ENCODE results near the gene GLT8D2. TPM values are rescaled to one million over a fixed set of nuclear protein-coding genes. Genes with fewer than 3 reads are reported as not detected.

GLT8D2 gene, protein sequence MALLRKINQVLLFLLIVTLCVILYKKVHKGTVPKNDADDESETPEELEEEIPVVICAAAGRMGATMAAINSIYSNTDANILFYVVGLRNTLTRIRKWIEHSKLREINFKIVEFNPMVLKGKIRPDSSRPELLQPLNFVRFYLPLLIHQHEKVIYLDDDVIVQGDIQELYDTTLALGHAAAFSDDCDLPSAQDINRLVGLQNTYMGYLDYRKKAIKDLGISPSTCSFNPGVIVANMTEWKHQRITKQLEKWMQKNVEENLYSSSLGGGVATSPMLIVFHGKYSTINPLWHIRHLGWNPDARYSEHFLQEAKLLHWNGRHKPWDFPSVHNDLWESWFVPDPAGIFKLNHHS
- not detected in 2 replicates for total RNA-seq
- total RNA-seq (2013), result 1.7 TPM
- polyA plus RNA-seq, result 0.09 TPM in 1 of 2 replicates, not detected in the other
- not detected in 2 replicates for polyA minus RNA-seq

GRCh38 chr12:104049903-104050356, at the start of gene GLT8D2:
GLT8D2 (minus strand) TSS chr12:104050187; CDS start chr12:104019648, 30,539 bp downstream.
- ATAC-seq (ENCODE audit: low read depth) (no peak), DNase-seq (no peak)
- Histone ChIP-seq H3K9ac (ENCODE audit: low read length) (no peak within 1 kb of the TSS), H3K36me3 (replicated peaks in 1 of 2; ENCODE audit: control extremely low read depth in 1 of 2, control insufficient read depth in 1 of 2, extremely low read depth in 1 of 2, insufficient read depth in 2 of 2, low read length in 1 of 2) (no peaks in the 10 kb centered on the region), H3K79me2 (ENCODE audit: control insufficient read depth, insufficient read depth, low read length) (no peaks in the 10 kb centered on the region), H3K4me1 (ENCODE audit: control insufficient read depth in 2 of 2, insufficient read depth in 2 of 2, low read length in 2 of 2) (peaks cover 5 to 8% of the 10 kb centered on the region in 2 donors), H2AFZ (ENCODE audit: insufficient read depth, low read depth, low read length, poor library complexity, severe bottlenecking) (peak within 1 kb of the TSS; percentile 47), H3K9me3 (ENCODE audit: control extremely low read depth in 1 of 3, control insufficient read depth in 2 of 3, insufficient read depth in 1 of 3, low read length in 2 of 3) (no peaks in the 10 kb centered on the region), H3K4me2 (replicated peaks; ENCODE audit: low read depth, low read length, poor library complexity, severe bottlenecking) (peak within 1 kb of the TSS; percentile 40), H3K4me3 (ENCODE audit: control extremely low read depth in 1 of 5, extremely low read depth in 1 of 5, insufficient read depth in 1 of 5, low read depth in 2 of 5, low read length in 4 of 5) (no peak within 1 kb of the TSS), H3K27me3 (replicated peaks in 1 of 4; ENCODE audit: control extremely low read depth in 1 of 4, control insufficient read depth in 3 of 4, insufficient read depth in 4 of 4, low read length in 3 of 4) (peaks cover 0 to 22% (median 15%) of the 10 kb centered on the region in 4 experiments), H4K20me1 (ENCODE audit: control insufficient read depth, insufficient read depth, low read length, poor library complexity, severe bottlenecking) (no peaks in the 10 kb centered on the region), H3K27ac (ENCODE audit: low read length in 2 of 2) (no peak within 1 kb of the TSS)
- TF ChIP-seq, protein P1, sequence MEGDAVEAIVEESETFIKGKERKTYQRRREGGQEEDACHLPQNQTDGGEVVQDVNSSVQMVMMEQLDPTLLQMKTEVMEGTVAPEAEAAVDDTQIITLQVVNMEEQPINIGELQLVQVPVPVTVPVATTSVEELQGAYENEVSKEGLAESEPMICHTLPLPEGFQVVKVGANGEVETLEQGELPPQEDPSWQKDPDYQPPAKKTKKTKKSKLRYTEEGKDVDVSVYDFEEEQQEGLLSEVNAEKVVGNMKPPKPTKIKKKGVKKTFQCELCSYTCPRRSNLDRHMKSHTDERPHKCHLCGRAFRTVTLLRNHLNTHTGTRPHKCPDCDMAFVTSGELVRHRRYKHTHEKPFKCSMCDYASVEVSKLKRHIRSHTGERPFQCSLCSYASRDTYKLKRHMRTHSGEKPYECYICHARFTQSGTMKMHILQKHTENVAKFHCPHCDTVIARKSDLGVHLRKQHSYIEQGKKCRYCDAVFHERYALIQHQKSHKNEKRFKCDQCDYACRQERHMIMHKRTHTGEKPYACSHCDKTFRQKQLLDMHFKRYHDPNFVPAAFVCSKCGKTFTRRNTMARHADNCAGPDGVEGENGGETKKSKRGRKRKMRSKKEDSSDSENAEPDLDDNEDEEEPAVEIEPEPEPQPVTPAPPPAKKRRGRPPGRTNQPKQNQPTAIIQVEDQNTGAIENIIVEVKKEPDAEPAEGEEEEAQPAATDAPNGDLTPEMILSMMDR (IDR thresholded peaks at IDR 0.05), result no peak
- no peak for TF ChIP-seq EZH2 (IDR thresholded peaks at IDR 0.05; ENCODE audit: borderline replicate concordance, insufficient read depth, low read depth, low read length, poor library complexity, severe bottlenecking)
- Mint-ChIP-seq H3K27me3 (peaks cover 40% of the 10 kb centered on the region), H3K9me3 (ENCODE audit: insufficient read depth) (no peaks in the 10 kb centered on the region), H3K4me3 (no peak within 1 kb of the TSS), H3K4me1 (peaks cover 6% of the 10 kb centered on the region), H3K27ac (no peak within 1 kb of the TSS)
- ChIA-PET POLR2A (no interaction called here), CTCF (no interaction called here)
- intact Hi-C loops (cut with micrococcal nuclease), result no loop called here
- WGBS (ENCODE audit: insufficient coverage), result 9% methylated on average over 22 of the region's 24 CpGs

GRCh38 chr12:104097954-104098353, 48.0 kb upstream of the GLT8D2 start:
- Mint-ChIP-seq H3K27ac (no peak overlapping the region), H3K27me3 (no peaks in the 10 kb centered on the region), H3K4me1 (no peaks in the 10 kb centered on the region), H3K4me3 (no peak overlapping the region), H3K9me3 (ENCODE audit: insufficient read depth) (no peaks in the 10 kb centered on the region)
- Histone ChIP-seq H3K4me1 (ENCODE audit: control insufficient read depth in 2 of 2, insufficient read depth in 2 of 2, low read length in 2 of 2) (no peaks in the 10 kb centered on the region), H3K4me2 (replicated peaks; ENCODE audit: low read depth, low read length, poor library complexity, severe bottlenecking) (no peak overlapping the region), H3K9ac (ENCODE audit: low read length) (no peak overlapping the region), H3K9me3 (ENCODE audit: control extremely low read depth in 1 of 3, control insufficient read depth in 2 of 3, insufficient read depth in 1 of 3, low read length in 2 of 3) (no peaks in the 10 kb centered on the region), H3K36me3 (replicated peaks in 1 of 2; ENCODE audit: control extremely low read depth in 1 of 2, control insufficient read depth in 1 of 2, extremely low read depth in 1 of 2, insufficient read depth in 2 of 2, low read length in 1 of 2) (peaks cover 25 to 43% of the 10 kb centered on the region in 2 experiments), H2AFZ (ENCODE audit: insufficient read depth, low read depth, low read length, poor library complexity, severe bottlenecking) (no peak overlapping the region), H3K79me2 (ENCODE audit: control insufficient read depth, insufficient read depth, low read length) (no peaks in the 10 kb centered on the region), H3K4me3 (ENCODE audit: control extremely low read depth in 1 of 5, extremely low read depth in 1 of 5, insufficient read depth in 1 of 5, low read depth in 2 of 5, low read length in 4 of 5) (no peak overlapping the region), H4K20me1 (ENCODE audit: control insufficient read depth, insufficient read depth, low read length, poor library complexity, severe bottlenecking) (no peaks in the 10 kb centered on the region), H3K27me3 (replicated peaks in 1 of 4; ENCODE audit: control extremely low read depth in 1 of 4, control insufficient read depth in 3 of 4, insufficient read depth in 4 of 4, low read length in 3 of 4) (no peaks in the 10 kb centered on the region), H3K27ac (ENCODE audit: low read length in 2 of 2) (no peak overlapping the region)
- TF ChIP-seq, protein P1 (IDR thresholded peaks at IDR 0.05), result no peak
- TF ChIP-seq EZH2 (IDR thresholded peaks at IDR 0.05; ENCODE audit: borderline replicate concordance, insufficient read depth, low read depth, low read length, poor library complexity, severe bottlenecking), result no peak
- DNase-seq (no peak), ATAC-seq (ENCODE audit: low read depth) (no peak)
- ChIA-PET POLR2A (no interaction called here), CTCF (interaction anchor here (1.2 to 2.1 kb wide), 4 partner anchors 8 to 40 kb away, joined by 4 to 8 read pairs (median 4); no protein-coding TSS in a partner anchor)
- intact Hi-C loops (cut with micrococcal nuclease), result no loop called here
- no CpG with 5 or more reads among the region's 2 CpGs for WGBS (ENCODE audit: insufficient coverage)

Measured in B cell (primary cell).